Central memory CD4-positive, alpha-beta T cell (primary cell): ENCODE measurements around the gene NARF.

ENCODE experiments used
- DNase-seq: peaks from one replicate; pipeline ENCODE4 v3.0.0; 2022

Gene NARF

DNA sequence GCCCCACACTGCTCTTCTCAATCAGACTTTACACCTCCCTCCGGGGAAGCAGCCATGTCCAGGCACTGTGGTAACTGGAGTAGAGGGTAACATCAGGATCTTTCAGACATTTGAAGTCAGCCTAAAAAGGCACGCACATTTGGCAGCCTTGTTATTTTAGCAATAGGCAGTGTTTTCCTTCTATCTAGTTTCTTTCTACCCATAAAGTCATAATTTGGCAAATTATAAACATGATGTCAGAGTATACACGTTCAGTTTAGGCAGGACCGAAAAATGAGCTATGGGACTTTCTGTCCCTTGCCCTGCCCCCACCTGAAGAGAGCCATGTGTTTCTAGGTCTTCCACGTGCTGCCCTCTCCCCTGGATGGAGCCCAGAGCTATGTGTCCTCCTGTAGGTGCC, 21.1 kb downstream of the NARF start:
- no peak for DNase-seq

DNA sequence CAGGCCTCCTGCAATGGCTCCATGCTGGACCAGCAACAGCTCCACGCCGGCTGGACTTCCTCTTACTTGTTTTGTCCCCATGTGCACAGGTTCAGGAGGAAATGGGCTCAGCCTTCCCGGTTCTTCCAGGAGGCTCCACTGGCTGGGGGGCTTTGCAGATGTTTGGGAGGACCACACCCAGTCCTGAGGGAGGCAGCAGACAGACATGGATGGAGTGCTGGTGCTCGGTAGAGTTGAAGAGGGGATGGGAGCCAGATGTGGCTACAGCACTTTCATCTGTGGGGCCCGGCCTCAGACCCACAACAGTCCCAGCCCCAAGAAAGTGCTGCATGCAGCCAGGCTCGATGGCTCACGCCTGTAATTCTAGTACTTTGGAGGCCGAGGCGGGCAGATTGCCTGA, 21.8 kb downstream of the NARF start:
- no peak for DNase-seq

DNA sequence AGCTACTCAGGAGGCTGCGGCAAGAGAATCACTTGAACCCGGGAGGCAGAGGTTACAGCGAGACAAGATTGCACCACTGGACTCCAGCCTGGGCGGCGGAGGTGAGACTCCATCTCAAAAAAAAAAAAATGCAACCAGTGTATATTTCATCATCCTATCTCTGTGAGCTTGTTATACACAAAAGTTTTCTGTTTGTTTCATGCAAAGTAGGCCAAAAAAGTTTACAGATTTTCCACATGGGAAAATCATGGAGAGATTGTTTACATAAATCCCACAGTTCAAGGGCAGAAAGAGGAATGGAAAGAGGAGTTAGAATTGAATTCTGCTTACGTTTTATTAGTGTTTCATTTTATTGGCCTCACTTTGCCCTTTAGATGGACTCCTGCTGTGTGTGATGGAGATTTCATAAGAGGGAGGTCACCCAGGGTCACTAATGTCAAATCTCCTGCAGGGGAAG, 24.7 kb downstream of the NARF start:
- no peak for DNase-seq

DNA sequence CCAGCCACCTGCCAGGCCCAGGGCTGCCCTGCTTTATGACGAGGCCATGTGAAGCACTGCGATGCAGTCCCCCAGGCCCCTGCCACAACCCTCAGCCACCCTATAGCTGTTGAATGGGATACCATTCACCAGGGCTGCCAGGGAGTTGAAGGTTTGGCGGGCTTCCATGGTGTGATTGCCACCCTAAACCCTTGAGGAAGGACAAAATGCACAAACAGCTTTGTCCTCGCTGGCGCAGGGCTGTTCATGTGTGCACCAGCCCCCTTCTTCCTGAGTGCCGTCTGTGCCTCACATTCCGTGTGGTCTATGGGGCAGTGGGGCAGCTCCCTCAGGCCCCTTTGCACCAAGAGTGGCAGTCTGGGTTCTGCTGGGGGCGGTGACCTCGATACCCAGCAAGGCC, 25.3 kb downstream of the NARF start:
- DNase-seq = no peak

DNA sequence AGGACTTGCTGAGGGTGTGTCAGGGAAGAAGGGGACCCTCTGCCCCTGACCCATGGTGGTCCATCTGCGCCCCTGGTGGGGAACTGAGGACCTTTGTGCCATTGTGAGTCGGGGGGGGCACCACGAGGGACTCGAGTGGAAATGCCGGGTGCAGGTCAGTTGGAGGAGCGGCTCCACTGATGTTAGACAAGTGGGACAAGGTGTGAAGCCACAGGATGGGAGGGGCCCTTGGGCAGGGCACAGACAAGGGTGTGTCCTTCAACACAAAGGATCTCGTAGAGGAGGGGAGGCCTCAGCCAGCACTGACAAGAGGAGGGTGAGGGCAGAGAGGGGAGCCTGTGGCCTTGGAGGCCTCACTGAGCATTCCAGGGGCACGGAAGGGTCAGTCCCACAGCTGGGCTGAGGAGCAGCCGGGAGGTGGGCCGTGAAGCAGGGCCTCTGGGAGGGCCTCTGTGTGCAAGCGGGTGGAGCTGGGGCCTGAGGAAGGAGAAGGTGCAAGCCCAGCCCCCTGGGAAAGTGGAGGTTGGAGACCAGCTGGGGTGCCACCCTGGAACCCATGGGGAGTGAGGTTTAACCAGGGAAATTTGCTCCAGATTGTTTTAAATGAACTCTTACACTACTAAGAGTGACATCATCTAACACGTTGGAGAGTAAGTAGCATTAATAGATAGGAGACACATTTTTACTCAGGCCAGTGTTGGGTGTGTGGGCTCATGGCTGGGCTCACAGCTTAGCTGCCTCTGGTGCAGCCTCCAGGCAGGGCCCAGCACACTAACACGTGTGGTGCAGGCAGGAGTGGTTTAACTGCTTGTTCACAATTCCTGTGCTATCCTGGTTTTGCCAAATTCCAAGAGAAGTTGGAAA, 27.9 kb downstream of the NARF start:
- DNase-seq = no peak

DNA sequence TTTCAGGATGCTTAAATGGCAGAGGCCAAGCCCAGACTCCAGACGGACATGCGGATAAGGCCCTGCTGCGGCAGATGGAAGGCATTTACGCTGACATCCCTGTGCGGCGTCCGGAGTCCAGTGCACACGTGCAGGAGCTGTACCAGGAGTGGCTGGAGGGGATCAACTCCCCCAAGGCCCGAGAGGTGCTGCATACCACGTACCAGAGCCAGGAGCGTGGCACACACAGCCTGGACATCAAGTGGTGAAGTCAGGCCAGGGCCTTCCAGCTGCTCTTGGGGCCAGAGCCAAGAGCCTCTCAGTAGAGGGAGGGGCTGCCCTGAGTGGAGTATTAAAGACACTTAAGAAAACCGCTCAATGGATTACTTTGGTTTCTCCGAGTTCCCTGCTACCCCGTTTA, 29.4 kb downstream of the NARF start:
- DNase-seq = no peak

DNA sequence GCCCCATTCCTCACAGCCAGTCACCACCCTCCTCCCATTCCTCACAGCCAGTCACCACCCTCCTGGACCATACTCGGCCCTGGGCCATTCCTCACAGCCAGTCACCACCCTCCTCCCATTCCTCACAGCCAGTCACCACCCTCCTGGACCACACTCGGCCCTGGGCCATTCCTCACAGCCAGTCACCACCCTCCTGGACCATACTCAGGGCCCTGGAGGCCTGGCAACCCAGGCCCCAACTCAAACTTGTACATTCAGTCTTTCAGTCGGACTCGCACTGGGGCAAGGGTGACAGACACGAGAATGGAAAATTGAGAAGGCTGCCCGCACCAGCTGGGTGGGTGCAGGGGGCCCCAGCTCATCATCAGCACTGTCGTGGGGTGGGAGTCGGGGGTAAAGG, 30.6 kb downstream of the NARF start:
- no peak for DNase-seq

DNA sequence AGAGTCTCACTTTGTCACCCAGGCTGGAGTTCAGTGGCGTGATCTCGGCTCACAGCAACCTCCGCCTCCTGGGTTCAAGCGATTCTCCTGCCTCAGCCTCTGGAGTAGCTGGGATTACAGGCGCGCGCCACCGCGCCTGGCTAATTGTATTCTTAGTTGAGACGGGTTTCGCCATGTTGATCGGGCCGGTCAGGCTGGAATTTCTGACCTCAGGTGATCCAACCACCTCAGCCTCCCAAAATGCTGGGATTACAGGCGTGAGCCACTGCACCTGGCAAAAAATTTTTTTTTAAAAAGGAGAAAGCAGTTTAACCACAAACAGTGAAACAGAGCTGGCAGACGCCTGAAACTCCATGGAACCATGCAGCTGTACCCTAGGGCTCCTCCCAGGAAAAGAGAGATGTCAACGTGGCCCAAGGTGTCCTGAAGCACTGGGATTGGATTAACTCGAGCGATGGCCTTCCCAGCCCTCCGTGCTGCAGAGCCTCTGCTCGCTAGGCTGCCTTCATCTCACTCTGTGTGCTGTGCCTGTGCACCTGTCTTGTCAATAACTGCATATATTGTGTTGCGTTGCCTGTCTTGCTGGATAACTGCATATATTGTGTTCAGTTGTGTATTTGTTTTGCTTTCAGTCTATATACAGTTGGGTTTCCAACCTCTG, 31.4 kb downstream of the NARF start:
- DNase-seq = no peak

DNA sequence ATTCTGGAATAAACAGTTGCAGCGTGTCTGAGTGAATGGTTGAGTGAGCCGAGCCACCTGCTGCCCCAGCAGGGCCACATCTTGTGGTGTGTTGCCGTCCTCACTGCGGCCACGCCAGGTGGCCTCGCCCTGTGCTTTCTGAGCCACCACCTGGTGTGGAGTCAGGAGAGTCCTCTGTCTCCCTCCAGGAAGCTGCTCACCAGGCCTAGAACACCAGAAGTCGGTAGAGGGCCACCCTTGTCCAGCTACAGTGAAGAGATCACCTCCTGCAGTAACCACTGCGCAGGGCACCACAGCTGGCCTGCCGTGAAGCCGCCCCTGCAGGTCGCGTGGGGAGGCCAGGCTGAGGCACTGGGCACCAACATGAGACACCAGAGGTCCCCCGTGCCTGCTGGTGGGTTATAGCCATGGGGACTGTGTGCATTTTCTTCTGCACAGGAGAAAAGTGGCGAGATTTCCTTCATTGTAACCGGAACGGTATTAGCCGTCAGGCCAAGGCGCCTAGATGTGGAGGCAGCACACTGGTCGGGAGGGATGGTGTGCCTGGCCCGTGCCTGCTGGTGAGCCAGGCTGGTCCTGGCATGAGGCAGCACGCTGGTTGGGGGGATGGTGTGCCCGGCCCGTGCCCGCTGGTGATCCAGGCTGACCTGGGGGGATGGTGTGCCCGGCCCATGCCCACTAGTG, 32.1 kb downstream of the NARF start:
- no peak for DNase-seq

DNA sequence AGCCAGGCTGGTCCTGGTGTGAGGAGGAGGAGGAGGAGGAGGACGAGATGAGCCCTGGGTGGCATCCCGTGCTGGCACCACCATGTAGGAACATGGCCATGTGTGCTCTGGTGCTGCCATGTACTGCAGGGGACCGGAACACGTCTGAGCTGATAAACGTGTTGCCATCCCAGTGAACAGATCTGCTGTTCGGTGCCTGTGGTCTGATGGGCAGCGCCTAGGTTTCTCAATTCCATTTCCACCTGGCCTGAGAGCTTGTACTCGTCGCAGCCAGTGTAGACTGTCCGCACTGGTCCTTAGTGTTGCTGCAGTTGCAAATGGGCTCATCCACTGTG, 32.6 kb downstream of the NARF start:
- DNase-seq = no peak

DNA sequence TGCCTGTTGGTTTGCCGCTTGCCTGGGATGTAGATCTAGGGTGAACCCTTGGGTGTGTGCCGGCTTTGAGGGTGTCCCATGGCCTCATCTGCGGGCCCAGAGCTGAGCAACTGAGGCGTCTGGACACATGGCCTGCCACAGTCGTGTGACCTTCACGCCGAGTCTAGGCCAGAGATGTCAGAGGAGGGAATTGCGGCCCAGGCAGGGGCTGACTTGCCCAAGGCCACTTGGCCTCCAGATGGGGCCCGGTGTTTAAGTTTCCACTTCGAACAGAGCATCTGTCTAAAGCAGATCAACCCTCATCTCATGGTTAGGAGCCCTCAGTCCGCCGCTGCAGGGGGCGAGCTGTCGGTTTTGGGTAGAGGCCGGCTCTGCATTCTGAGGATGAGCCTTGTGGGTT, 33.0 kb downstream of the NARF start:
- no peak for DNase-seq

DNA sequence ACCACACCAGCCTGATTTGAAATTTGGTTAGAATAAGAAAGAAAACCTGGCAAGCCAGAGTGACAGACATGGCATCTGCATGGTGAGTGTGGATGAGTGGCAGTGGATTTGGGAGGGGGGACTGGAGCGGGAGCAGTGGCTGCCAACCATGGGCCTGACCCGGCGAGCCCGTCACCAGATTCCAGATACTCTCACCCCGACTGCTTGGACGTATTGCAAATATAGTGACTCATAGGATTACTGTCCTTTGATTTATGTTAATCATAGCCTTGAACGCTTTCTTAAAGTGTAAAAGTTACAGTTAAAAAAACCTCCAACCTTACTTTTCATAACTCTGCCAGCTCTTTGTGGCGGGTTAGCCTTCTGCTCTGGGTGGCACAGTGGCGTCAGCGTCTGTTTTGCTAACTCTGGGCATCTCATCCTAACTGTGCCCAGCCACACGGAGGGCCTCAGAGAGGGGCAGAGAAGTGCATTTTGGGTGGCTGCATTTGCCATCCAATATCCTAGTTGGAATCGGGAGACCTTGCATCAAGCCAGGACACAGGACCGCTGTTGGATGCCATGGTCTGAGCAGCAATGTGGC, 34.2 kb downstream of the NARF start:
- DNase-seq = no peak

DNA sequence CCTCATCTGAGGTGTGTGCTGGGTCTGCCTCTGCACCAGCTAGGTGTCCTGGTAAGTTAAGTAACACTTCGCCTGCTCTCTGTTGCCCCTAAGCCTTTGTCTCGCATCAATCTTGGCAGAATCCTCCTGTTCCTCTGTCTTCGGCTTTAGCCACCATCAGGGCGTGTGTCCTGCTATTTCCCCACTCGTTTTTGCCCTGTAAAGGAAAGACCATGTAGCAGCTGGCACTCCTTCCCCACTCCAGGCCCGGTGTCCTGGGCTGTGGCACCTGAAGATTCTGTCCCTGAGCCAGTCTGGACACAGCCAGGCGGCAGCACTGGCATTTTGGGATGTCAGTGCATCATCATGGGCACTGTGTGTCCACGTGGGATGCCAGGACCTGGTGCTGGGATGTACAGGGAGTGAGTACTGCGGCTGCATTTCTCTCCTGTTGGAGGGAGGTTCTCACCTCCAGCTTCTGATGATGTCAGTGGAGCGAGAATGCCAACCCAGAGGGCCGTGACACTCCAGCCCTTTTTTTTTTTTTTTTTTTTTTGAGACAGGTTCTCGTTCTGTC, 34.8 kb downstream of the NARF start:
- no peak for DNase-seq

DNA sequence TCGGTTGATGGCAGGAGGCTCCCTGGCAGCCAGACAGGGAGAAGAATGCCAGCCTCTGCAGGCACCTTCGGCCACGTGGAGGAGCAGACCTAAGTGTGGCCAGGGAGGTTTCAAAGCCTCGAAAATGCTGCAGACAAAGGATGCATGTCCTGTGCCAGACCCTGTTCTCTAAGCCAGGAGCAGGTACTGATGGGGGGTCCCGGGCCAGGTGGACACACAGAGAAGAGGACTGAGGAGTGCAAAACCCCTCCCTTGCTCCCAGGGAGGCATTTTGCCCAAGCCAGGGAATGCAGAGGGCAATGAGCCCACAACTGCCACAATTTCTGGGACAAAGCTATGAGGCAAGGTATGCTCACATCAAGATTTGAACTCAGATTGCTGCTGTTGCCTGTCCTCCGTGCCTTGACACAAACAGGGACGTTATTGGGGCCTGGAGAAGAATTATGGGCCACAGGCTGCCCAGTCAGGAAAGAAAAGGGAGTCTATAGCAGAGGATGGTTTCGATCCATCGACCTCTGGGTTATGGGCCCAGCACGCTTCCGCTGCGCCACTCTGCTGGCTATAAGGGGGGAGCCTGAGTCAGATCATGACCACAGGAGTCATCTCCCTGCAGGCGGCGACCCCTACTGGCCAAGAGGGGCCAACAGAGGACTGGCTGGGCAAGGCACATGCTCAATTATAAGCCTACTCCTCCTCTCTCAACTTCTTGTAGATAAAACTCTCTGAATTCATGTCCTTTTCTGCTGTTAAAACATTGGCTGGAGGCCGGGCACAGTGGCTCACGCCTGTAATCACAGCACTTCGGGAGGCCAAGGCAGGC, 35.9 kb downstream of the NARF start:
- peak; percentile 84 for DNase-seq

DNA sequence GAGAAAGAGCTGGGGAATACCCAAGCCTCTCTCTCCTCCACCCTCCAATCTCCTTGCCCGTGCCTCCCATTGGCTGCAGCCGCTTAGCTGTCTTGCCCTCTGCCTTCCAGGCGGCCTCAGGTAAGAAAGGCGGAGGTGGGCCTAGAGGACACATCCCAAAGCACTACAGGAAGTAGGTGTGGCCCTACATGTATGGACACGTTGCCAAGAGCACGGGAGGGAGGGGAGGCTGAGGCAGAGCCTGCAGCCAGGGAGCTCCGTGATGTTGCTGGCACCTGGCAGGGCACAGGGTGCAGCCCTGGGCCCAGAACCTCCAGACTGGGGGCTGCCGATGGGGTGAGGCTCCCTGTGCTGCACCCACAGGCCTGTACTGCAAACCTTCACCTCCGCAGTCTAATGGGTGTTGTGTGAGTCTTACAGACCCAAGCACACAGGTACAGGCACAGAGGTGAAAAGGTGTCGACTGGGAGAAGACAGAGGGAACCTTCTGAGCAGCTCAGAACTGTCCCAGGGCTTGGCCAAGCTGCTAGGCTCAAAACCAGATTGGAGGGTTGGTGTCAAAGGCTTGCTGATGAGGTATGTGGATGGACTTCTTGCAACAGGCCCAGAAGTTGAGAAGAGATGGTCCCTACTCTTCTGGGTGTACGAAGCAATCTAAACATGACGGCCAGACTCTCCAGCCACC, 37.4 kb downstream of the NARF start:
- no peak for DNase-seq

DNA sequence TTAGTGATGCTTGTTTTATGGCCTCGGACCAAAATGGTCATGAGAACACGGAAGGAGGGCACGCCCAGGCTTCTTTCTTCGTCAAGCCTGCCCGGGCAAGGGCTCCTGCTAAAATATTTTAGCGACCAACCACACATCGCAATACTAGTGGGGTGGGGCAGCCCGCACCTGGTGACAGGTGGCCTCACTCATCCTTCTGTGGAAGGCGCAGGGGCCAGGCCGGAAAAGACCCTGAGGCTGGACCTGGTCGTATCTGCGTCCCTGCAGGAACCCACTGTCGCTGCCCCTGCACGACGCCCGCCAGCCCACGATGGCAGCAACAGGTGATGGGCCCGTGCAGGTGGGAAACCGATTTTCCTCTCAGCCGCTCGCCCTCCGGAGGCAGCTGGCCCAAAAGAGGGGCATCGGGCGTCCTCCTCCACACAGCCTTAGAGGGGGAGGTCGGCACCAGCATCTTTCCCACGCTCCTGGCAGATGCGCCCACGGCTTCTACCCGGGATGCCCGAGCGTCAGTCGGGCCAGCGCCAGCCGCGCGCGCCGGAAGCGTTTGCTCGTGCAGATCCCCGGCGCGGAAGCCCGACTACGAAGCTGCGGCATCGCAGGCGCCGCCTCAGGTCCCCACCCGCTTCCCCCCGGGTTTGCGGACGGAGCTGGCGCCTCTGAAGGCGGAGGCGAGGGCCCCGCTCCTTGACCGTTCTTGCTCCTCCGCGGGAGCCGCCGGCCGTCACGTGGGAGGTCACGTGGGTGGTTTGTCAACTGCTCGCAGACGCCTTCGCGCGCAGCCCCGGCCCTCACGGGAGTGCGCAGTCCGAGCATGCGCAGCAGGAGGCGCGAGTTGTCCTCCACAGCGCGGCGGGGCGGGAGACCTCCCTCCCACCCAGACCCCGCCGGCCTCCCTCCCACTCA, 38.2 kb downstream of the NARF start:
- peak; percentile 85 for DNase-seq

DNA sequence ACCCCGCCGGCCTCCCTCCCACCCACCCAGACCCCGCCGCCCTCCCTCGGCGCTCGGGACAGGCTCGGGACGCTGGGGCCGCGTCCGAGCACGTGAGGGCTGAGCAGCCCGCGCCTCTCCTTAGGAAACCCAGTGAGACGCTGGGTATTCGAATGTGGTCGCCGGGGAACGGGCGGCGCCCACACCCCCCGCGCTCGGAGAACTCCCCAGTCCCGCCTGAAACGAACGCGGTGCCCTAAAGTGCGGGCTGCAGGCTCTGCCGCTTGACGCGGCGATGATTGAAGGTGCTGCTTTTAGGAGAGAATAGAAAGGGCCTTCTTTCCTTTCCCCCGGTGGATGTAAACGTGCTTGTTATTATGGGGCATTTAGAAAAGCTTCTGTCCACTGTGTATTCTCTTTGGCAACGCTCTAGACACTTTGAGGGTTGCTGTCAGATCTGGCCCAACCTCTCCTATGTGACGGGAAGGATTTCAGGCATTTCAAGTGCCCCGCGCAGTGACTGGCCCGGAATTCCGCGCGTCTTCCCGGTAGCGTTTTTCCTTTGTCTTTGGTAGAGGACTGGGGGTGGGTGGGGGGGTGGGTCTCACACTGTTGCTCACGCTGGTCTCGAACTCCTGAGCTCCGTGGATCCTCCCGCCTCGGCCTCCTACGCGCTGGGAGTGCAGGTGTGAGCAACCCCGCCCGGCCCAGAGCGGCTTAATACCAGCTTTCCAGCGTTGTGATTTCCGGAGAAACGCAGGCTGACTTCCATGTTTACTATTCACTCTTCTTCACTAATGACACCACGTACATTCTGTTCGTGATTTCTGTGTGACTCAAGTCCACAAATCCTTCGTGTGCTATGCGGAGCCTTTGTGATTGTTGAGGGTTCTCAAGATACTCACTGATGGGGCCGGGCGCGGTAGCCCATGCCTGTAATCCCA, 39.2 kb downstream of the NARF start:
- DNase-seq = peak; percentile 52

DNA sequence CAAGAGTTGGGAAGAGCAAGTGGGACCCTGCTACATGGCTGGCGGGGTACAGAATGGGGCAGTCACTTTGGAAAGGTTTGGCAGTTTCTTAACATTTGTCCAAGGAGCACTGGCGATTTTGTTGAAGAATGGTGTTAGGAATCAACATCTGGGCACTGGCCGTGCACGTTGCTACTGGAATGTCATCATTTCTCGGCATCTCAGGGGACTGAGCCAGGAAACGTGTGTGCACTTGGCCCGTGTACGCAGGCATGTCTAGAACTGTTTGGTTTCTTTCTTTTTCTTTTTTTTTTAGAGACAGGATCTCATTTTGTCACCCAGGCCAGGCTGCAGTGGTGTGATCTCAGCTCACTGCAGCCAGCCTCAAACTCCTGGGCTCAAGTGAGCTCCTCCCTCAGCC, 43.7 kb downstream of the NARF start:
- no peak for DNase-seq

DNA sequence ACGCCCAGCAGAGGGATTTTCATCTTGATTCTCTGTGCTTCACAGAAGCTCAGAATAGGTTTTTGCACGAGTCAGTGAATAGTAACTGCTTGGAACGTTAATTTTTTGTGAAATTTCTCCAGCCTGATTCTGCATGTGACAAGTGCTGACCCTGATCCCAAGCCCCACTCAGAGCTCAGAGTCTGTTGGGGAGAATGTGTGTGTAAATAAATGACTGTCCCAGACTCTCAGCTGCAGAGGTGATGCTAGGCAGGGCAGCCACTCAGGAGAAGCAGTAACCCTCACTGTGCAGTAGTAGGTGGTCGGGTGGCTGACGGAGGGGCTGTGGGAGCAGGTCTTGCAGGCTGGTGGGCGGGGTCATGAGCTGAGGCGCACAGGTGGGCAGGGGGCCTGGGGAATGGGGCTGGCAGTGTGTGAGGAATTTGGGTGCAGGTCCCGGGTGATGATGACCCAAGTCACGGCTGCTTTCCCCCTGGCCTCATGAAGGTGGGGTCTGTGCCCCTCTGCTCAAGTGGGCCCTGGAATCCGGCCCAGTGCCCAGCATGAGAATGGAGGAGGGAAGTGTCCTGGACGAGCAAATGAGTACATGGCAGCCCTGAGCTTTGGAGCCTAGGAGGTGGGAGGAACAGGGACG, 44.7 kb downstream of the NARF start:
- DNase-seq = no peak
